Esophagus squamous epithelium (tissue), 5 donors: ENCODE data around the gene ZNF891. TPM values are rescaled to one million over a fixed set of nuclear protein-coding genes. Genes with fewer than 3 reads are reported as not detected.

Experiments used
- DNase-seq: peaks from one replicate; lab custom pipeline; 2025; lab: John Stamatoyannopoulos, UW
- H3K27ac ChIP-seq, 4 donors: fragments of 200-600 bp; sonication (generic); one replicate each; pipeline ENCODE4 v1.5.1; 2016 to 2019; ENCODE audit warnings: mild to moderate bottlenecking in 1 of 4
- H3K27me3 ChIP-seq, 4 donors: fragments of 200-600 bp; sonication (generic); 1 replicate in 3 of 4; 2 replicates in 1 of 4; pipeline versions ENCODE4 v1.5.1 to v1.6.0; 2017 to 2021; ENCODE audit warnings: antibody characterized with exemption in 1 of 4
- H3K36me3 ChIP-seq, 3 donors: fragments of 200-600 bp; sonication (generic); one replicate each; pipeline ENCODE4 v1.5.1; 2016 to 2019
- H3K4me1 ChIP-seq, 3 donors: fragments of 200-600 bp; sonication (generic); one replicate each; pipeline ENCODE4 v1.5.1; 2017 to 2019
- H3K4me3 ChIP-seq, 4 donors: fragments of 200-600 bp; sonication (generic); 1 replicate in 3 of 4; 2 replicates in 1 of 4; pipeline ENCODE4 v1.5.1; 2016 to 2019; ENCODE audit warnings: mild to moderate bottlenecking in 2 of 4, moderate library complexity in 1 of 4
- H3K9me3 ChIP-seq, 3 donors: fragments of 200-600 bp; sonication (generic); one replicate each; pipeline ENCODE4 v1.5.1; 2016 to 2019
- CTCF ChIP-seq, 6 experiments: fragments of 450-650 bp in 4 of 6; fragments of 200-600 bp in 2 of 6; sonication (generic) in 2 of 6; IDR thresholded peaks; one replicate each; pipeline ENCODE4 v1.5.1; 2016 to 2019; ENCODE audit warnings: antibody characterized with exemption in 6 of 6, mild to moderate bottlenecking in 4 of 6, moderate library complexity in 4 of 6
- POLR2A ChIP-seq, 4 donors: fragments of 450-650 bp; IDR thresholded peaks; one replicate each; pipeline ENCODE4 v1.6.1; 2017; ENCODE audit warnings: antibody characterized with exemption in 4 of 4, mild to moderate bottlenecking in 4 of 4, moderate library complexity in 3 of 4
- WGBS, 2 donors: methylation state at CpG; one replicate each; pipeline ENCODE4 v1.1.5; 2018; 5-methylcytosine and 5-hydroxymethylcytosine counted together
- intact Hi-C: fragments of 100-400 bp; cut with DNase I; formaldehyde crosslinking; loops from one replicate; pipeline ENCODE4 v1.15.0; 2022
- total RNA-seq, 4 donors: library from RNA; depleted of rRNA; stranded (reverse); fragments of >200 nt; gene quantifications; one replicate each; pipeline ENCODE4 v1.1.0, GENCODE V29; 2016
- donor health status: DM: yes; HTN: yes; CAD: no.

The ZNF891 gene
- total RNA-seq, 4 donors from 2014 or later = 0.53 to 3.2 (median 1.2) TPM

- Histone ChIP-seq H3K4me1 (no peaks in the 10 kb centered on the region), H3K36me3 (peaks cover 9 to 93% (median 9%) of the 10 kb centered on the region in 3 donors), H3K4me3 (no peak overlapping the region), H3K27me3 (no peaks in the 10 kb centered on the region), H3K9me3 (peaks cover 0 to 100% (median 78%) of the 10 kb centered on the region in 3 donors), H3K27ac (no peak overlapping the region)
- 100% methylated on average over 2 of the region's 2 CpGs for WGBS, 2 donors
- intact Hi-C loops = no loop called here
- TF ChIP-seq CTCF (IDR thresholded peaks at IDR 0.05) = no peak
- TF ChIP-seq POLR2A (IDR thresholded peaks at IDR 0.05) = no peak
- no peak for DNase-seq
Observed at GRCh38 chr12:133145981-133146380, 15.9 kb upstream of the ZNF891 start.

- Histone ChIP-seq H3K27ac (no peak overlapping the region), H3K4me3 (no peak overlapping the region), H3K27me3 (no peaks in the 10 kb centered on the region), H3K9me3 (peaks cover 4 to 79% (median 66%) of the 10 kb centered on the region in 3 donors), H3K4me1 (peaks cover 0 to 9% (median 0%) of the 10 kb centered on the region in 3 donors), H3K36me3 (peaks cover 0 to 86% (median 5%) of the 10 kb centered on the region in 3 donors)
- intact Hi-C loops = no loop called here
- TF ChIP-seq POLR2A (IDR thresholded peaks at IDR 0.05) (no peak), CTCF (IDR thresholded peaks at IDR 0.05) (no peak)
- 92 to 100% methylated on average over 2 of the region's 2 CpGs for WGBS, 2 donors
- no peak for DNase-seq
Observed at GRCh38 chr12:133135747-133136146, 5.7 kb upstream of the ZNF891 start.

- H3K27ac ChIP-seq = peak overlapping the region; percentile 91 to 99 (median 96)
- DNase-seq = peak; percentile 29
- H3K4me3 ChIP-seq = peak overlapping the region; percentile 70 to 93 (median 84)
- H3K36me3 ChIP-seq = peaks cover 4 to 65% (median 5%) of the 10 kb centered on the region in 3 donors
- 1% methylated on average over 17 of the region's 17 CpGs for WGBS, 2 donors
- no peaks in the 10 kb centered on the region for H3K27me3 ChIP-seq
- peaks cover 3 to 64% (median 58%) of the 10 kb centered on the region in 3 donors for H3K9me3 ChIP-seq
- H3K4me1 ChIP-seq = peaks cover 0 to 18% (median 0%) of the 10 kb centered on the region in 3 donors
- intact Hi-C loops = no loop called here
- TF ChIP-seq CTCF (IDR thresholded peaks at IDR 0.05) (no peak), POLR2A (IDR thresholded peaks at IDR 0.05) (no peak)
Observed at GRCh38 chr12:133130808-133131128, 694 bp upstream of the ZNF891 start.

GRCh38 chr12:133129368-133130037 is 571 bp downstream of the ZNF891 start:
- Histone ChIP-seq H3K9me3 (peaks cover 8 to 64% (median 59%) of the 10 kb centered on the region in 3 donors), H3K4me3 (peak overlapping the region; percentile 70 to 93 (median 84)), H3K27ac (peak overlapping the region; percentile 91 to 99 (median 96)), H3K4me1 (peaks cover 0 to 18% (median 0%) of the 10 kb centered on the region in 3 donors), H3K36me3 (peaks cover 0 to 65% (median 4%) of the 10 kb centered on the region in 3 donors), H3K27me3 (no peaks in the 10 kb centered on the region)
- WGBS, 2 donors = 29 to 30% methylated on average over 13 to 19 of the region's 26 CpGs
- no peak for TF ChIP-seq CTCF (IDR thresholded peaks at IDR 0.05)
- TF ChIP-seq POLR2A (IDR thresholded peaks at IDR 0.05) = no peak
- no peak for DNase-seq
- intact Hi-C loops = no loop called here

GRCh38 chr12:133124674-133125073 is 5.4 kb downstream of the ZNF891 start:
- H3K36me3 ChIP-seq = peaks cover 0 to 88% (median 10%) of the 10 kb centered on the region in 3 donors
- H3K4me3 ChIP-seq = no peak overlapping the region

More at GRCh38 chr12:133124674-133125073, 5.4 kb downstream of the ZNF891 start:
- WGBS, 2 donors = 92% methylated on average over 2 of the region's 2 CpGs
- no peaks in the 10 kb centered on the region for H3K27me3 ChIP-seq
- intact Hi-C loops = no loop called here
- TF ChIP-seq CTCF (IDR thresholded peaks at IDR 0.05) = no peak
- TF ChIP-seq POLR2A (IDR thresholded peaks at IDR 0.05) = no peak
- no peak overlapping the region for H3K27ac ChIP-seq
- peaks cover 15 to 96% (median 95%) of the 10 kb centered on the region in 3 donors for H3K9me3 ChIP-seq
- DNase-seq = no peak
- peaks cover 0 to 7% (median 0%) of the 10 kb centered on the region in 3 donors for H3K4me1 ChIP-seq
